ENCODE measurements around the gene ZNF564.

ZNF564 gene

GRCh38 chr19:12543855-12544254, 7.4 kb downstream of the ZNF564 start:
- no peaks in the 10 kb centered on the region for H3F3A ChIP-seq (ENCODE audit: control insufficient read depth, insufficient read depth)
- no peak overlapping the region for H3K4me3 ChIP-seq (ENCODE audit: low read length)
- H3K79me2 ChIP-seq (ENCODE audit: control insufficient read depth, low read length), result peaks cover 66% of the 10 kb centered on the region
- TF ChIP-seq CTCF (IDR thresholded peaks at IDR 0.05; ENCODE audit: low read depth, low read length, poor library complexity, severe bottlenecking), result no peak
- no peak for TF ChIP-seq EZH2phosphoT487 (IDR thresholded peaks at IDR 0.05; ENCODE audit: borderline replicate concordance, low read length)
- H3K4me1 ChIP-seq (ENCODE audit: control insufficient read depth, low read length), result no peaks in the 10 kb centered on the region
- H3K27me3 ChIP-seq (ENCODE audit: control insufficient read depth, low read length), result no peaks in the 10 kb centered on the region
- H3K27ac ChIP-seq (ENCODE audit: low read depth, low read length), result no peak overlapping the region
- H3K36me3 ChIP-seq (ENCODE audit: control insufficient read depth, low read length), result peaks cover 28% of the 10 kb centered on the region
- H3K4me2 ChIP-seq (ENCODE audit: low read length), result no peak overlapping the region
- H3K9me3 ChIP-seq (ENCODE audit: control insufficient read depth, insufficient read depth, low read length), result peaks cover 2% of the 10 kb centered on the region; the same call in 1 of the 2 replicates
- H3K9me2 ChIP-seq (replicated peaks; ENCODE audit: control insufficient read depth, low read length), result no peaks in the 10 kb centered on the region
- no peaks in the 10 kb centered on the region for H4K20me1 ChIP-seq (ENCODE audit: control insufficient read depth, insufficient read depth, low read depth, low read length)

DNA sequence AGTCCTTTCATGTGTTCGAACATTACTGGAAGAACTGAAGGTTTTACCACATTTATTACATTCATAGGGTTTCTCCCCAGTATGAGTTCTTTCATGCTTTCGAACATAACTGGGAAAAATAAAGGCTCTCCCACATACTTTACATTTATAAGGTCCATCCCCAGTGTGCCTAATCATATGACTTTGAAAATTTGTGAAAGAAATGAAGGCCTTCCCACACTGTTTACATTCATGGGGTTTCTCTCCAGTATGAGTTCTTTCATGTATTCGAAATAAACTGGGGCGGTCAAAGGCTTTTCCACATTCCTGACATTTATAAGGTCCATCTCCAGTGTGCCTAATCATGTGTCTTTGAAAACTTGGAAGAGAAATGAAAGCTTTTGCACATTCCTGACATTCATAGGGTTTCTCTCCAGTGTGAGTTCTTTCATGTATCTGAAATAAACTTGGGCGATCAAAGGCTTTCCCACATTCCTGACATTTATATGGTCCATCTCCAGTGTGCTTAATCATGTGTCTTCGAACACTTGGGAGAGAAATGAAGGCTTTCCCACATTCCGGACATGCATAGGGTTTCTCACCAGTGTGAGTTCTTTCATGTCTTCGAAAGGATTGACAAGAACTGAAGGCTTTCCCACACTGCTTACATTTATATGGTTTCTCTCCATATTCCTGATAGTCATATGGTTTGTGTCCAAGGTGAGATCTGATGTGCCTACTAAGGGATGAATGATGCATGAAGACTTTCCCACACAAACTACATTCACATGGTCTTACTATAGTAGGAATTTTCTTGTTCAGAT, 24.0 kb downstream of the ZNF564 start:
- Histone ChIP-seq H3K27ac (ENCODE audit: low read depth, low read length) (no peak overlapping the region), H3K27me3 (ENCODE audit: control insufficient read depth, low read length) (no peaks in the 10 kb centered on the region), H3K4me3 (ENCODE audit: low read length) (no peak overlapping the region), H3K4me2 (ENCODE audit: low read length) (no peak overlapping the region), H4K20me1 (ENCODE audit: control insufficient read depth, insufficient read depth, low read depth, low read length) (no peaks in the 10 kb centered on the region), H3K4me1 (ENCODE audit: control insufficient read depth, low read length) (no peaks in the 10 kb centered on the region), H3F3A (ENCODE audit: control insufficient read depth, insufficient read depth) (peaks cover 4% of the 10 kb centered on the region), H3K9me3 (ENCODE audit: control insufficient read depth, insufficient read depth, low read length) (peaks cover 72% of the 10 kb centered on the region), H3K79me2 (ENCODE audit: control insufficient read depth, low read length) (peaks cover 19% of the 10 kb centered on the region), H3K36me3 (ENCODE audit: control insufficient read depth, low read length) (peaks cover 61% of the 10 kb centered on the region), H3K9me2 (replicated peaks; ENCODE audit: control insufficient read depth, low read length) (no peaks in the 10 kb centered on the region)
- no peak for TF ChIP-seq CTCF (IDR thresholded peaks at IDR 0.05; ENCODE audit: low read depth, low read length, poor library complexity, severe bottlenecking)
- TF ChIP-seq EZH2phosphoT487 (IDR thresholded peaks at IDR 0.05; ENCODE audit: borderline replicate concordance, low read length), result no peak

DNA sequence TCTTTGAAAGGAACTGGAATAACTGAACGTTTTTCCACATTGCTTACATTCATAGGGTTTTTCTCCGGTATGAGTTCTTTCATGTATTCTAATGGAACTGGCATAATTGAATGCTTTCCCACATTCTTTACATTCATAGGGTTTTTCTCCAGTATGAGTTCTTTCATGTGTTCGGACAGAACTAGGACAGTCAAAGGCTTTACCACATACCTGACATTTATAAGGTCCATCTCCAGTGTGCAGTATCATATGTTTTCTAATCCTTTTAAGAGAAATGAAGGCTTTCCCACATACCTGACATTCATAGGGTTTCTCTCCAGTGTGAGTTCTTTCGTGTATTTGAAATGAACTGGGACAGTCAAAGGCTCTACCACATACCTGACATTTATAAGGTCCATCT, 24.7 kb downstream of the ZNF564 start:
- no peak overlapping the region for H3K4me2 ChIP-seq (ENCODE audit: low read length)

More for the DNA sequence above, 24.7 kb downstream of the ZNF564 start:
- H3F3A ChIP-seq (ENCODE audit: control insufficient read depth, insufficient read depth), result peaks cover 4% of the 10 kb centered on the region
- peaks cover 61% of the 10 kb centered on the region for H3K36me3 ChIP-seq (ENCODE audit: control insufficient read depth, low read length)
- H3K9me3 ChIP-seq (ENCODE audit: control insufficient read depth, insufficient read depth, low read length), result peaks cover 75% of the 10 kb centered on the region
- H4K20me1 ChIP-seq (ENCODE audit: control insufficient read depth, insufficient read depth, low read depth, low read length), result no peaks in the 10 kb centered on the region
- H3K9me2 ChIP-seq (replicated peaks; ENCODE audit: control insufficient read depth, low read length), result no peaks in the 10 kb centered on the region
- H3K4me3 ChIP-seq (ENCODE audit: low read length), result no peak overlapping the region
- H3K79me2 ChIP-seq (ENCODE audit: control insufficient read depth, low read length), result peaks cover 16% of the 10 kb centered on the region
- no peak for TF ChIP-seq CTCF (IDR thresholded peaks at IDR 0.05; ENCODE audit: low read depth, low read length, poor library complexity, severe bottlenecking)
- no peak for TF ChIP-seq EZH2phosphoT487 (IDR thresholded peaks at IDR 0.05; ENCODE audit: borderline replicate concordance, low read length)
- H3K27me3 ChIP-seq (ENCODE audit: control insufficient read depth, low read length), result no peaks in the 10 kb centered on the region
- no peaks in the 10 kb centered on the region for H3K4me1 ChIP-seq (ENCODE audit: control insufficient read depth, low read length)
- H3K27ac ChIP-seq (ENCODE audit: low read depth, low read length), result no peak overlapping the region

Data from DOHH2 (cell line).